OCI-LY7 (cell line): ENCODE measurements around the gene NFRKB.

Source experiments
- CTCF ChIP-seq: fragments of 200-600 bp; sonication (generic); conservative IDR thresholded peaks from 2 replicates; pipeline ENCODE4 v1.5.1; 2014; ENCODE audit warnings: mild to moderate bottlenecking, antibody characterized with exemption, low read length, moderate library complexity, mixed read lengths
- EZH2phosphoT487 ChIP-seq: fragments of 200-600 bp; sonication (generic); IDR thresholded peaks from 2 replicates; pipeline ENCODE4 v1.6.1; 2018; ENCODE audit warnings: low read depth, borderline replicate concordance, mild to moderate bottlenecking, mixed run types, antibody characterized with exemption, low read length, moderate library complexity, mixed read lengths

- no peak for TF ChIP-seq CTCF
- TF ChIP-seq EZH2phosphoT487 = no peak
Measured at GRCh38 chr11:129943036-129943435, 47.7 kb upstream of the NFRKB start.
